DND-41 (cell line): Measurements from ENCODE around the gene NCLN.

Source experiments
- ATAC-seq: fragments of 200-7000 bp; cut with Tn5 transposase; 3 replicates; pipeline ENCODE4 v1.9.1; 2021; ENCODE audit warnings: low read depth; ENCODE audit not compliant: insufficient read depth
- DNase-seq: peaks from one replicate; pipeline ENCODE4 v3.0.0-alpha.2; 2020
- H2AFZ ChIP-seq: 2 replicates; pipeline ENCODE4 v1.6.0; 2012; ENCODE audit warnings: low read depth, low read length
- H3K27ac ChIP-seq: 2 replicates; pipeline ENCODE4 v1.5.1; 2012; ENCODE audit warnings: low read length, inconsistent platforms
- H3K27me3 ChIP-seq: fragments of 200-600 bp; sonication (generic); 2 replicates; pipeline ENCODE4 v1.6.0; 2012; ENCODE audit warnings: low read length, mild to moderate bottlenecking, inconsistent platforms; ENCODE audit not compliant: insufficient read depth, poor library complexity
- H3K36me3 ChIP-seq: 2 replicates; pipeline ENCODE4 v1.5.1; 2012; ENCODE audit warnings: low read length, inconsistent platforms; ENCODE audit not compliant: insufficient read depth
- H3K4me1 ChIP-seq: 2 replicates; pipeline ENCODE4 v1.5.1; 2012; ENCODE audit warnings: mild to moderate bottlenecking, low read length; ENCODE audit not compliant: insufficient read depth
- H3K4me2 ChIP-seq: 2 replicates; pipeline ENCODE4 v1.6.0; 2012; ENCODE audit warnings: mild to moderate bottlenecking, moderate library complexity, low read length, inconsistent platforms; ENCODE audit not compliant: insufficient read depth
- H3K4me3 ChIP-seq, 2 experiments: fragments of 200-600 bp in 1 of 2; shearing (Covaris generic) in 1 of 2; 2 replicates each; pipeline ENCODE4 v1.5.1; 2012 to 2016; ENCODE audit warnings: inconsistent platforms in 2 of 2, low read length in 2 of 2, mild to moderate bottlenecking in 2 of 2, low read depth in 1 of 2, moderate library complexity in 1 of 2
- H3K79me2 ChIP-seq: 2 replicates; pipeline ENCODE4 v1.6.0; 2012; ENCODE audit warnings: low read length, inconsistent platforms; ENCODE audit not compliant: insufficient read depth
- H3K9ac ChIP-seq: 2 replicates; pipeline ENCODE4 v1.6.0; 2012; ENCODE audit warnings: low read depth, mild to moderate bottlenecking, inconsistent platforms, low read length, moderate library complexity
- H3K9me3 ChIP-seq: 2 replicates; pipeline ENCODE4 v1.5.1; 2012; ENCODE audit warnings: low read length, moderate library complexity, mild to moderate bottlenecking, inconsistent platforms; ENCODE audit not compliant: insufficient read depth, severe bottlenecking
- H4K20me1 ChIP-seq: 2 replicates; pipeline ENCODE4 v1.6.0; 2012; ENCODE audit warnings: low read length; ENCODE audit not compliant: insufficient read depth
- EZH2 ChIP-seq: IDR thresholded peaks from 3 replicates; pipeline ENCODE4 v1.6.1; 2012; ENCODE audit warnings: borderline replicate concordance, low read depth, mild to moderate bottlenecking, moderate library complexity, low read length, inconsistent platforms; ENCODE audit not compliant: severe bottlenecking
- TF ChIP-seq, protein P1 (sequence below): IDR thresholded peaks from 2 replicates; pipeline ENCODE4 v1.5.1; 2012; ENCODE audit warnings: borderline replicate concordance, low read length, moderate library complexity, mild to moderate bottlenecking; ENCODE audit not compliant: poor library complexity, severe bottlenecking; ENCODE audit errors: extremely low read depth

Gene NCLN

DNA sequence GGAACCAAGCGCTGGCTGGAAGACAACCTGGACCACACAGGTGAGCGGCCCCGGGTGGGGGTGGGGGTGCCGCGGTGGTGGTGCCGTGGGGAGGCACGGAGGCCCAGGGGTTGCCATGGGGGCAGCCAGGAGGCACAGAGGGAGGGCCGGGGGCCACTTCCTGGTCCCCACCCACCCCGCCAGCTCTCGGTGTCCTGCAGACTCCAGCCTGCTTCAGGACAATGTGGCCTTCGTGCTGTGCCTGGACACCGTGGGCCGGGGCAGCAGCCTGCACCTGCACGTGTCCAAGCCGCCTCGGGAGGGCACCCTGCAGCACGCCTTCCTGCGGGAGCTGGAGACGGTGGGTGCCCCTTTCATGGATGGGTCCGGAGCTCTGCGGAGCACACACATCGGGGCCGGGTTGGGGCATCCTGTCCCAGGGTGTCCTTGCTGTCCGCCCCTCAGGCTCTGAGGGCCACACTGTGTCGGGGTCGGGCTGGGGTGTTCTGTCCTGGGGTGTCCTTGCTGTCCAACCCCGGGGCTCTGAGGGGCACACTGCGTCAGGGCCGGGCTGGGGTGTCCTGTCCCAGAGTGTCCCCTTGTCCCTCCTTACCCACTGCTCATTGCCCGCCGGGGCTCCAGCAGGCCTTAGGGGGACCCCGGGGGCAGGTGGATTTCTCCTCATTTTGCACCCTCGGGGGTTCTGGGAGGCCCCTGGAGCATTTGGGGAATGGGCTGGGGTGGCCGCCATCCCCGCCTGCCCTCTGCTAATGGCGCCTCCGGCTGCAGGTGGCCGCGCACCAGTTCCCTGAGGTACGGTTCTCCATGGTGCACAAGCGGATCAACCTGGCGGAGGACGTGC lies 18.3 kb downstream of the NCLN start:
- no peaks in the 10 kb centered on the region for H3K27me3 ChIP-seq
- DNase-seq (no peak), ATAC-seq (no peak)
- H3K9me3 ChIP-seq, result no peaks in the 10 kb centered on the region
- no peak for TF ChIP-seq EZH2
- TF ChIP-seq, protein P1, sequence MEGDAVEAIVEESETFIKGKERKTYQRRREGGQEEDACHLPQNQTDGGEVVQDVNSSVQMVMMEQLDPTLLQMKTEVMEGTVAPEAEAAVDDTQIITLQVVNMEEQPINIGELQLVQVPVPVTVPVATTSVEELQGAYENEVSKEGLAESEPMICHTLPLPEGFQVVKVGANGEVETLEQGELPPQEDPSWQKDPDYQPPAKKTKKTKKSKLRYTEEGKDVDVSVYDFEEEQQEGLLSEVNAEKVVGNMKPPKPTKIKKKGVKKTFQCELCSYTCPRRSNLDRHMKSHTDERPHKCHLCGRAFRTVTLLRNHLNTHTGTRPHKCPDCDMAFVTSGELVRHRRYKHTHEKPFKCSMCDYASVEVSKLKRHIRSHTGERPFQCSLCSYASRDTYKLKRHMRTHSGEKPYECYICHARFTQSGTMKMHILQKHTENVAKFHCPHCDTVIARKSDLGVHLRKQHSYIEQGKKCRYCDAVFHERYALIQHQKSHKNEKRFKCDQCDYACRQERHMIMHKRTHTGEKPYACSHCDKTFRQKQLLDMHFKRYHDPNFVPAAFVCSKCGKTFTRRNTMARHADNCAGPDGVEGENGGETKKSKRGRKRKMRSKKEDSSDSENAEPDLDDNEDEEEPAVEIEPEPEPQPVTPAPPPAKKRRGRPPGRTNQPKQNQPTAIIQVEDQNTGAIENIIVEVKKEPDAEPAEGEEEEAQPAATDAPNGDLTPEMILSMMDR, result no peak
- no peak overlapping the region for H2AFZ ChIP-seq
- peaks cover 86% of the 10 kb centered on the region for H3K36me3 ChIP-seq
- no peaks in the 10 kb centered on the region for H3K4me1 ChIP-seq
- H3K9ac ChIP-seq, result no peak overlapping the region
- no peak overlapping the region for H3K27ac ChIP-seq
- no peak overlapping the region for H3K4me3 ChIP-seq
- H3K4me2 ChIP-seq, result no peak overlapping the region
- peaks cover 5% of the 10 kb centered on the region; the same call in 1 of the 2 replicates for H4K20me1 ChIP-seq
- H3K79me2 ChIP-seq, result no peaks in the 10 kb centered on the region

DNA sequence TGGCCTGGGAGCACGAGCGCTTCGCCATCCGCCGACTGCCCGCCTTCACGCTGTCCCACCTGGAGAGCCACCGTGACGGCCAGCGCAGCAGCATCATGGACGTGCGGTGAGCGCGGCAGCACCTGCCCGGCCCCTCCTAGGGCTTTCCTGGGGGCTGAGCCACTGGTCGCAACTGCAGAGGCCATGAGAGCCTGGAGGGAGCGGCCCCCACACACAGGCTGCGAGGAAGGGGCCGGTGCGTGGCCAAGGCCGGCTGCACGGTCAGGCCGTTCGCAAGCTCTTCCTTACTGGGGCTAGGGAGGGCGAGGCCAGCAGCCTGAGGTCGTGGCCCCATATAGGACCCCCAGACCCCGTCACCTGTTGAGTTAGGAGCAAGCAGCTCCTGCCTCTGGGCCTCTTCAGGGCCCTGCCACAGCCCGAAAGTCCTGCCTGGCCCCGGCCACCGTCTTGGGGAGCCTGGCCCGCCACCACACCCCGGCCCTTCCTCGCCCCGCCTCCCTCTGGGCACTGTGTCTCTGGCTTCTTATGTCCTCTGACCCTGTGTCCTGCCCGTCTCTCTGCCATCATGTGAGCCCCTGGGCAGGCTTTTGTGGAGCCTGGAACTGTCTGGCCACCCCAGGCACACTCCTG lies 19.0 kb downstream of the NCLN start:
- Histone ChIP-seq H3K27ac (no peak overlapping the region), H3K27me3 (no peaks in the 10 kb centered on the region), H3K4me1 (no peaks in the 10 kb centered on the region), H3K9ac (no peak overlapping the region), H3K4me2 (no peak overlapping the region), H3K4me3 (no peak overlapping the region), H3K79me2 (no peaks in the 10 kb centered on the region), H2AFZ (no peak overlapping the region), H4K20me1 (peaks cover 5% of the 10 kb centered on the region; the same call in 1 of the 2 replicates), H3K9me3 (no peaks in the 10 kb centered on the region), H3K36me3 (peaks cover 85% of the 10 kb centered on the region)
- ATAC-seq (no peak), DNase-seq (no peak)
- no peak for TF ChIP-seq EZH2
- TF ChIP-seq, protein P1, result no peak

DNA sequence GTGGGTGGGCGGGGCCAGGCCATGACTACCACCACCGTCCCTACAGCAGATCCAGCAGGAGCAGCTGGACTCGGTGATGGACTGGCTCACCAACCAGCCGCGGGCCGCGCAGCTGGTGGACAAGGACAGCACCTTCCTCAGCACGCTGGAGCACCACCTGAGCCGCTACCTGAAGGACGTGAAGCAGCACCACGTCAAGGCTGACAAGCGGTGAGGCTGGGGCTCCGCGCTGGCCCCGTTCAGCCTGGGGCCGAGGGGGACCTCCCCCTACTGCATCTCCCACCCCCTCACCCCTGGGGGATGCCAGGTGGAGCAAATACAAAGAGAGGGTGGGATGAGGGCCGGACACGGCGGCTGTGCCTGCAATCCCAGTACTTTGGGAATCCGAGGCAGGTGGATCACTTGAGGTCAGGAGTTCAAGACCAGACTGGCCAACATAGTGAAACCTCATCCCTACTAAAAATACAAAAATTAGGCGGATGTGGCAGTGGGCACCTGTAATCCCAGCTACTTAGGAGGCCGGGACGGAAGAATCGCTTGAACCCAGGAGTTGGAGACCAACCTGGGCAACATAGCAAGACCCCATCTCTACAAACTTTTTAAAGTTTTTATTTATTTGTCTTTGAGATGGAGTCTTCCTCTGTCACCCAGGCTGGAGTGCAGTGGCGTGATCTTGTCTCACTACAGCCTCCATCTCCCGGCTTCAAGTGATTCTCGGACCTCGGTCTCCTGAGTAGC lies 20.7 kb downstream of the NCLN start:
- no peak for ATAC-seq
- no peak overlapping the region for H3K27ac ChIP-seq
- no peaks in the 10 kb centered on the region for H3K9me3 ChIP-seq
- no peak overlapping the region for H3K4me2 ChIP-seq
- H2AFZ ChIP-seq, result no peak overlapping the region
- H3K9ac ChIP-seq, result no peak overlapping the region
- no peaks in the 10 kb centered on the region for H3K4me1 ChIP-seq
- no peaks in the 10 kb centered on the region for H3K79me2 ChIP-seq
- no peaks in the 10 kb centered on the region for H3K27me3 ChIP-seq
- peaks cover 5% of the 10 kb centered on the region; the same call in 1 of the 2 replicates for H4K20me1 ChIP-seq
- TF ChIP-seq, protein P1, result no peak
- TF ChIP-seq EZH2, result no peak
- peaks cover 72% of the 10 kb centered on the region for H3K36me3 ChIP-seq
- no peak overlapping the region for H3K4me3 ChIP-seq
- DNase-seq, result no peak
